Right forelimb (tissue), 1 donor: Measurements from ENCODE around the gene MIX23.
"Not testable (repeated sequence)": the region's sequence is repeated elsewhere in the genome, so short reads cannot be mapped to it uniquely, and the experiment has no call there.

Source experiments
- DNase-seq: peaks from one replicate; pipeline ENCODE4 v3.0.0-alpha.2; 2018

MIX23 gene

GRCh38 chr3:122391681-122392446, 8.8 kb upstream of the MIX23 start:
- DNase-seq: no peak

GRCh38 chr3:122390665-122391064, 7.6 kb upstream of the MIX23 start:
- DNase-seq: no peak

- DNase-seq: no peak
These were observed 6.9 kb upstream of the MIX23 start for GRCh38 chr3:122389892-122390291.

- DNase-seq: no peak
These were observed 6.2 kb upstream of the MIX23 start for GRCh38 chr3:122389197-122389596.

GRCh38 chr3:122387709-122388108, 4.7 kb upstream of the MIX23 start:
- no peak for DNase-seq

GRCh38 chr3:122383771-122384697, 1.0 kb upstream of the MIX23 start, which contains the start of gene FAM162A:
Gene FAM162A, plus strand, starts transcription at chr3:122384182. Its CDS starts 84 bp downstream, at chr3:122384266.
- peak; percentile 95 for DNase-seq

- no peak for DNase-seq
These were observed 5.1 kb downstream of the MIX23 start for GRCh38 chr3:122377975-122378374.

GRCh38 chr3:122374034-122374433, 9.0 kb downstream of the MIX23 start:
- DNase-seq: no peak

GRCh38 chr3:122366379-122366749, 16.7 kb downstream of the MIX23 start:
- DNase-seq: no peak

GRCh38 chr3:122365582-122366378, 17.3 kb downstream of the MIX23 start:
- DNase-seq: not testable (repeated sequence)

GRCh38 chr3:122365073-122365472, 18.0 kb downstream of the MIX23 start:
- no peak for DNase-seq

GRCh38 chr3:122364490-122364889, 18.5 kb downstream of the MIX23 start:
- DNase-seq: no peak

GRCh38 chr3:122362026-122362425, 21.0 kb downstream of the MIX23 start:
- no peak for DNase-seq

- DNase-seq: no peak
These were observed 24.4 kb downstream of the MIX23 start for GRCh38 chr3:122358703-122359032.

GRCh38 chr3:122357828-122358702, 25.0 kb downstream of the MIX23 start:
- DNase-seq: no peak

GRCh38 chr3:122356402-122356801, 26.6 kb downstream of the MIX23 start:
- peak; percentile 46 for DNase-seq

- DNase-seq: no peak
These were observed 27.4 kb downstream of the MIX23 start for GRCh38 chr3:122355612-122356011.

GRCh38 chr3:122353893-122354401, 29.1 kb downstream of the MIX23 start:
- no peak for DNase-seq

GRCh38 chr3:122353215-122353614, 29.8 kb downstream of the MIX23 start:
- DNase-seq: no peak

GRCh38 chr3:122351612-122352011, 31.4 kb downstream of the MIX23 start:
- DNase-seq: no peak

- no peak for DNase-seq
These were observed 32.1 kb downstream of the MIX23 start for GRCh38 chr3:122350814-122351418.
